Activated naive CD8-positive, alpha-beta T cell (primary cell): Measurements from ENCODE around the gene STAG1.
A peak's percentile ranks its signal among the peaks of the same experiment; 100 is the strongest.

Experiments used
- H3K27ac Mint-ChIP-seq: one replicate; pipeline ENCODE4 v1.8.0; 2021; ENCODE audit warnings: mixed read lengths
- H3K27me3 Mint-ChIP-seq: one replicate; pipeline ENCODE4 v1.8.0; 2021; ENCODE audit warnings: mixed read lengths
- H3K36me3 Mint-ChIP-seq: one replicate; pipeline ENCODE4 v1.8.0; 2021; ENCODE audit warnings: mixed read lengths
- H3K4me1 Mint-ChIP-seq: one replicate; pipeline ENCODE4 v1.8.0; 2021; ENCODE audit warnings: low read depth, mixed read lengths
- H3K4me3 Mint-ChIP-seq: one replicate; pipeline ENCODE4 v1.8.0; 2021; ENCODE audit warnings: mild to moderate bottlenecking, mixed read lengths
- H3K9me3 Mint-ChIP-seq: one replicate; pipeline ENCODE4 v1.8.0; 2021; ENCODE audit warnings: low read depth, mixed read lengths

Gene STAG1

GRCh38 chr3:136465296-136465695, 286.9 kb downstream of the STAG1 start:
- Mint-ChIP-seq H3K9me3 (peaks cover 20% of the 10 kb centered on the region), H3K4me3 (no peak overlapping the region), H3K36me3 (peaks cover 46% of the 10 kb centered on the region), H3K27me3 (no peaks in the 10 kb centered on the region), H3K27ac (no peak overlapping the region), H3K4me1 (peaks cover 1% of the 10 kb centered on the region)

GRCh38 chr3:136464502-136464901, 287.7 kb downstream of the STAG1 start:
- Mint-ChIP-seq H3K36me3 (peaks cover 49% of the 10 kb centered on the region), H3K27ac (peak overlapping the region; percentile 3), H3K27me3 (no peaks in the 10 kb centered on the region), H3K4me3 (no peak overlapping the region), H3K9me3 (peaks cover 25% of the 10 kb centered on the region), H3K4me1 (peaks cover 1% of the 10 kb centered on the region)

GRCh38 chr3:136463170-136463569, 289.0 kb downstream of the STAG1 start:
- peaks cover 53% of the 10 kb centered on the region for H3K36me3 Mint-ChIP-seq
- peaks cover 1% of the 10 kb centered on the region for H3K4me1 Mint-ChIP-seq
- H3K4me3 Mint-ChIP-seq: no peak overlapping the region
- peaks cover 28% of the 10 kb centered on the region for H3K9me3 Mint-ChIP-seq
- no peak overlapping the region for H3K27ac Mint-ChIP-seq
- H3K27me3 Mint-ChIP-seq: no peaks in the 10 kb centered on the region

GRCh38 chr3:136457793-136458192, 294.4 kb downstream of the STAG1 start:
- H3K9me3 Mint-ChIP-seq: peaks cover 33% of the 10 kb centered on the region
- no peak overlapping the region for H3K27ac Mint-ChIP-seq
- peaks cover 63% of the 10 kb centered on the region for H3K36me3 Mint-ChIP-seq
- no peak overlapping the region for H3K4me3 Mint-ChIP-seq
- no peaks in the 10 kb centered on the region for H3K27me3 Mint-ChIP-seq
- no peaks in the 10 kb centered on the region for H3K4me1 Mint-ChIP-seq

GRCh38 chr3:136456196-136456595, 296.0 kb downstream of the STAG1 start:
- Mint-ChIP-seq H3K27me3 (no peaks in the 10 kb centered on the region), H3K27ac (no peak overlapping the region), H3K4me3 (no peak overlapping the region), H3K9me3 (peaks cover 28% of the 10 kb centered on the region), H3K36me3 (peaks cover 53% of the 10 kb centered on the region), H3K4me1 (no peaks in the 10 kb centered on the region)

GRCh38 chr3:136444581-136444980, 307.6 kb downstream of the STAG1 start:
- peaks cover 8% of the 10 kb centered on the region for H3K36me3 Mint-ChIP-seq
- H3K4me3 Mint-ChIP-seq: no peak overlapping the region
- no peaks in the 10 kb centered on the region for H3K9me3 Mint-ChIP-seq
- no peaks in the 10 kb centered on the region for H3K4me1 Mint-ChIP-seq
- no peak overlapping the region for H3K27ac Mint-ChIP-seq
- H3K27me3 Mint-ChIP-seq: no peaks in the 10 kb centered on the region

- H3K4me3 Mint-ChIP-seq: no peak overlapping the region
- no peaks in the 10 kb centered on the region for H3K27me3 Mint-ChIP-seq
- H3K36me3 Mint-ChIP-seq: peaks cover 12% of the 10 kb centered on the region
- no peaks in the 10 kb centered on the region for H3K4me1 Mint-ChIP-seq
- no peak overlapping the region for H3K27ac Mint-ChIP-seq
- H3K9me3 Mint-ChIP-seq: no peaks in the 10 kb centered on the region
These were observed 315.1 kb downstream of the STAG1 start for GRCh38 chr3:136437043-136437442.

- H3K4me3 Mint-ChIP-seq: no peak overlapping the region
- H3K36me3 Mint-ChIP-seq: peaks cover 15% of the 10 kb centered on the region
- no peaks in the 10 kb centered on the region for H3K27me3 Mint-ChIP-seq
- H3K27ac Mint-ChIP-seq: no peak overlapping the region
- H3K9me3 Mint-ChIP-seq: no peaks in the 10 kb centered on the region
- no peaks in the 10 kb centered on the region for H3K4me1 Mint-ChIP-seq
These were observed 317.7 kb downstream of the STAG1 start for GRCh38 chr3:136434429-136434828.

- no peaks in the 10 kb centered on the region for H3K9me3 Mint-ChIP-seq
- no peak overlapping the region for H3K27ac Mint-ChIP-seq
- H3K36me3 Mint-ChIP-seq: peaks cover 15% of the 10 kb centered on the region
- no peaks in the 10 kb centered on the region for H3K4me1 Mint-ChIP-seq
- no peak overlapping the region for H3K4me3 Mint-ChIP-seq
- no peaks in the 10 kb centered on the region for H3K27me3 Mint-ChIP-seq
These were observed 319.5 kb downstream of the STAG1 start for GRCh38 chr3:136432685-136433084.

GRCh38 chr3:136428167-136428566, 324.0 kb downstream of the STAG1 start:
- Mint-ChIP-seq H3K9me3 (no peaks in the 10 kb centered on the region), H3K4me3 (no peak overlapping the region), H3K27ac (no peak overlapping the region), H3K27me3 (no peaks in the 10 kb centered on the region), H3K36me3 (peaks cover 16% of the 10 kb centered on the region), H3K4me1 (no peaks in the 10 kb centered on the region)

GRCh38 chr3:136427236-136427635, 324.9 kb downstream of the STAG1 start:
- Mint-ChIP-seq H3K9me3 (no peaks in the 10 kb centered on the region), H3K36me3 (peaks cover 12% of the 10 kb centered on the region), H3K4me3 (no peak overlapping the region), H3K4me1 (no peaks in the 10 kb centered on the region), H3K27ac (no peak overlapping the region), H3K27me3 (no peaks in the 10 kb centered on the region)

- Mint-ChIP-seq H3K27ac (no peak overlapping the region), H3K36me3 (peaks cover 7% of the 10 kb centered on the region), H3K9me3 (no peaks in the 10 kb centered on the region)
These were observed 337.7 kb downstream of the STAG1 start for GRCh38 chr3:136414476-136414875.

GRCh38 chr3:136412307-136412706, 339.9 kb downstream of the STAG1 start:
- peaks cover 4% of the 10 kb centered on the region for H3K36me3 Mint-ChIP-seq
- no peak overlapping the region for H3K27ac Mint-ChIP-seq
- no peak overlapping the region for H3K4me3 Mint-ChIP-seq
- H3K9me3 Mint-ChIP-seq: no peaks in the 10 kb centered on the region
- H3K27me3 Mint-ChIP-seq: no peaks in the 10 kb centered on the region
- no peaks in the 10 kb centered on the region for H3K4me1 Mint-ChIP-seq

More at GRCh38 chr3:136414476-136414875, 337.7 kb downstream of the STAG1 start:
- no peaks in the 10 kb centered on the region for H3K27me3 Mint-ChIP-seq
- H3K4me1 Mint-ChIP-seq: no peaks in the 10 kb centered on the region
- H3K4me3 Mint-ChIP-seq: no peak overlapping the region

- no peaks in the 10 kb centered on the region for H3K27me3 Mint-ChIP-seq
- H3K9me3 Mint-ChIP-seq: no peaks in the 10 kb centered on the region
- H3K27ac Mint-ChIP-seq: no peak overlapping the region
- peaks cover 4% of the 10 kb centered on the region for H3K36me3 Mint-ChIP-seq
- no peaks in the 10 kb centered on the region for H3K4me1 Mint-ChIP-seq
- no peak overlapping the region for H3K4me3 Mint-ChIP-seq
These were observed 342.6 kb downstream of the STAG1 start for GRCh38 chr3:136409549-136409948.

- Mint-ChIP-seq H3K9me3 (no peaks in the 10 kb centered on the region), H3K27ac (no peak overlapping the region), H3K36me3 (peaks cover 2% of the 10 kb centered on the region), H3K4me1 (no peaks in the 10 kb centered on the region), H3K27me3 (no peaks in the 10 kb centered on the region), H3K4me3 (no peak overlapping the region)
These were observed 348.1 kb downstream of the STAG1 start for GRCh38 chr3:136404056-136404455.

GRCh38 chr3:136396916-136397315, 355.3 kb downstream of the STAG1 start:
- Mint-ChIP-seq H3K9me3 (no peaks in the 10 kb centered on the region), H3K27ac (no peak overlapping the region), H3K27me3 (no peaks in the 10 kb centered on the region), H3K36me3 (peaks cover 7% of the 10 kb centered on the region), H3K4me1 (no peaks in the 10 kb centered on the region), H3K4me3 (no peak overlapping the region)
